ENCODE measurements around the gene HIKESHI. TPM values are rescaled to one million over a fixed set of nuclear protein-coding genes. Genes with fewer than 3 reads are reported as not detected.

Gene HIKESHI
- total and polyA plus RNA-seq, 2 experiments from 2014 or later = 46.2 to 61.9 TPM

DNA sequence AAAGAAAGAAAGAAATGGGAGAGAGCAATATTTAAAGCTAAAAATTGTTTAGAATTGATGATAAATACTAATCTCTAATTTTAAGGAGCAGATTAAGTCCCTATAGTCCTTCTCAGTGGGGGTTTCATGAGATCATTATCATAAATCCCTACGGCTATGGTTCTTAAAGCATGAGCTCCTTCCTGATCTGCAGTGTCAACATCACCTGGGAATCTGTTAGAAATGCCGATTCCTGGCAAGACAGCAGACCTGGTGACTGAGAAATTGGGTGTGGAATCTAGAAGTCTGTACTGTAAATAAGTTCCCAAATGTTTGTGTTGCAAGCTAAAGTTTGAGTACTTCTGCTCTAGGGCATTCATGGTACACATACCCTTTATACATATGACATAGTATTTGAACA, 12.6 kb downstream of the HIKESHI start:
- no peak for DNase-seq (ENCODE audit: low spot score)
- 71% methylated on average over 2 of the region's 2 CpGs for WGBS (ENCODE audit: low lambda C conversion rate, missing lambda C conversion rate)
- Histone ChIP-seq H3K27me3 (no peaks in the 10 kb centered on the region), H3K4me1 (ENCODE audit: insufficient read depth) (no peaks in the 10 kb centered on the region), H3K4me3 (no peak overlapping the region), H3K9me2 (replicated peaks; ENCODE audit: insufficient read depth) (no peaks in the 10 kb centered on the region), H3K27ac (no peak overlapping the region), H3K9me3 (ENCODE audit: low read depth) (no peaks in the 10 kb centered on the region), H3K79me2 (peaks cover 14% of the 10 kb centered on the region), H4K20me1 (ENCODE audit: insufficient read depth, poor library complexity, severe bottlenecking) (no peaks in the 10 kb centered on the region), H3K36me3 (replicated peaks; ENCODE audit: insufficient read depth, low read depth) (no peaks in the 10 kb centered on the region), H2AFZ (no peak overlapping the region), H3K4me2 (no peak overlapping the region)
- no peak for TF ChIP-seq EZH2 (IDR thresholded peaks at IDR 0.05; ENCODE audit: borderline replicate concordance)
- no peak for TF ChIP-seq EZH2phosphoT487 (IDR thresholded peaks at IDR 0.05; ENCODE audit: low read depth, severe bottlenecking, unreplicated experiment)
- TF ChIP-seq, protein P1, sequence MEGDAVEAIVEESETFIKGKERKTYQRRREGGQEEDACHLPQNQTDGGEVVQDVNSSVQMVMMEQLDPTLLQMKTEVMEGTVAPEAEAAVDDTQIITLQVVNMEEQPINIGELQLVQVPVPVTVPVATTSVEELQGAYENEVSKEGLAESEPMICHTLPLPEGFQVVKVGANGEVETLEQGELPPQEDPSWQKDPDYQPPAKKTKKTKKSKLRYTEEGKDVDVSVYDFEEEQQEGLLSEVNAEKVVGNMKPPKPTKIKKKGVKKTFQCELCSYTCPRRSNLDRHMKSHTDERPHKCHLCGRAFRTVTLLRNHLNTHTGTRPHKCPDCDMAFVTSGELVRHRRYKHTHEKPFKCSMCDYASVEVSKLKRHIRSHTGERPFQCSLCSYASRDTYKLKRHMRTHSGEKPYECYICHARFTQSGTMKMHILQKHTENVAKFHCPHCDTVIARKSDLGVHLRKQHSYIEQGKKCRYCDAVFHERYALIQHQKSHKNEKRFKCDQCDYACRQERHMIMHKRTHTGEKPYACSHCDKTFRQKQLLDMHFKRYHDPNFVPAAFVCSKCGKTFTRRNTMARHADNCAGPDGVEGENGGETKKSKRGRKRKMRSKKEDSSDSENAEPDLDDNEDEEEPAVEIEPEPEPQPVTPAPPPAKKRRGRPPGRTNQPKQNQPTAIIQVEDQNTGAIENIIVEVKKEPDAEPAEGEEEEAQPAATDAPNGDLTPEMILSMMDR (IDR thresholded peaks at IDR 0.05; ENCODE audit: poor library complexity) = no peak

DNA sequence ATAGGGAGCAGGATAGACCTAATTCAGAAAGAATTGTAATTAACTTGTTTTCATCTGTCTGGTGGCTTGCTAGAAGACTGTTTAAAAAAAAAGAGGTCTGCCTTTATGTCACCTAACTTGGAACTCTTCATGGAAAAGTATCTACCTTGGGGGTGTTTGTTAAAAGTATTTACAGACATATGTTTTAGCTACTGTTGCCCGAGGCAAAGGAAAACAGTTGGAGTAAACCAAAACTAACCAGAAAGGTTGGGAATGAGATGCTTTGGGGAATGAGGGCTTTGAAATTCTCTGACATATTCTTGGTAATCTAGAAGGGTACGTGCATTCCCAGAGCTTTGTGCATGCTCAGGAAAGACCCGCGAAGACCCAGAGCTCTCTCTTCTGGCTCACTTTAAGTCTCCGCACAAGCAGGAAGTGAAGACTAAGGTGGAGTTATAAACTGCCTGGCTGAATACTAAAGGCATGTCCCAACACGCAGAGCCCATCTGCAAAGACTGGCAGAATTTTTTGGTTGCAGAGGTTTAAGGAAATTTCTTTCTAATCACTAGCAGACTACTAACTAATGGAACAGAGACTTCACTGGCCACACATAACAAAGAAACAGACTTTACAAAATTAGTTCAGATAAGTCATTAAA, 33.2 kb downstream of the HIKESHI start:
- DNase-seq (ENCODE audit: low spot score) = no peak
- Histone ChIP-seq H3K4me1 (ENCODE audit: insufficient read depth) (no peaks in the 10 kb centered on the region), H3K27ac (no peak overlapping the region), H2AFZ (no peak overlapping the region), H3K79me2 (no peaks in the 10 kb centered on the region), H3K36me3 (replicated peaks; ENCODE audit: insufficient read depth, low read depth) (no peaks in the 10 kb centered on the region), H3K27me3 (no peaks in the 10 kb centered on the region), H3K9me3 (ENCODE audit: low read depth) (no peaks in the 10 kb centered on the region), H3K4me2 (no peak overlapping the region), H3K9me2 (replicated peaks; ENCODE audit: insufficient read depth) (no peaks in the 10 kb centered on the region), H3K4me3 (no peak overlapping the region), H4K20me1 (ENCODE audit: insufficient read depth, poor library complexity, severe bottlenecking) (no peaks in the 10 kb centered on the region)
- WGBS (ENCODE audit: low lambda C conversion rate, missing lambda C conversion rate) = 93% methylated on average over 6 of the region's 6 CpGs
- TF ChIP-seq, protein P1 (IDR thresholded peaks at IDR 0.05; ENCODE audit: poor library complexity) = no peak
- TF ChIP-seq EZH2phosphoT487 (IDR thresholded peaks at IDR 0.05; ENCODE audit: low read depth, severe bottlenecking, unreplicated experiment) (no peak), EZH2 (IDR thresholded peaks at IDR 0.05; ENCODE audit: borderline replicate concordance) (no peak)

DNA sequence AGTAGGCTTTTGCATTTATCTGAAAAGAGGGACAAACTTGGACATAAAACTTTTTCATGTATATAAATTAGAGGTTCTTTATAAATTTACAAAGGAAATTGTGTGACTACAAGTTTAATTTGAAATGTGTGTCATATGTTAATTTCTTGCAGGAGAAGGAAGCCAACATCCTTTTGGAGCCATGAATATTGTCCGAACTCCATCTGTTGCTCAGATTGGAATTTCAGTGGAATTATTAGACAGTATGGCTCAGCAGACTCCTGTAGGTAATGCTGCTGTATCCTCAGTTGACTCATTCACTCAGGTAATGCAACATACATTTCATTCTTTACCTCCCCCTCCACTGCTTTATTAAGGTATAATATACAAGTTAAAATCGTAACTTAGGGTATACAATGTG, 35.2 kb downstream of the HIKESHI start:
- TF ChIP-seq EZH2phosphoT487 (IDR thresholded peaks at IDR 0.05; ENCODE audit: low read depth, severe bottlenecking, unreplicated experiment) (no peak), EZH2 (IDR thresholded peaks at IDR 0.05; ENCODE audit: borderline replicate concordance) (no peak)
- TF ChIP-seq, protein P1 (IDR thresholded peaks at IDR 0.05; ENCODE audit: poor library complexity) = no peak
- Histone ChIP-seq H3K9me3 (ENCODE audit: low read depth) (no peaks in the 10 kb centered on the region), H3K27ac (no peak overlapping the region), H3K36me3 (replicated peaks; ENCODE audit: insufficient read depth, low read depth) (no peaks in the 10 kb centered on the region), H3K9me2 (replicated peaks; ENCODE audit: insufficient read depth) (no peaks in the 10 kb centered on the region), H3K4me1 (ENCODE audit: insufficient read depth) (no peaks in the 10 kb centered on the region), H3K4me2 (no peak overlapping the region), H3K27me3 (no peaks in the 10 kb centered on the region), H3K4me3 (no peak overlapping the region), H4K20me1 (ENCODE audit: insufficient read depth, poor library complexity, severe bottlenecking) (no peaks in the 10 kb centered on the region), H2AFZ (no peak overlapping the region), H3K79me2 (peaks cover 4% of the 10 kb centered on the region)
- 98% methylated on average over 2 of the region's 2 CpGs for WGBS (ENCODE audit: low lambda C conversion rate, missing lambda C conversion rate)
- DNase-seq (ENCODE audit: low spot score) = no peak
